Medulla oblongata (tissue), 1 donor: Measurements from ENCODE around the gene ARL5A.
"Not testable (repeated sequence)": the region's sequence is repeated elsewhere in the genome, so short reads cannot be mapped to it uniquely, and the experiment has no call there.

Experiments
- DNase-seq: peaks from one replicate; pipeline ENCODE4 v3.0.0-alpha.2; 2015; ENCODE audit errors: extremely low spot score

Gene ARL5A

GRCh38 chr2:151828143-151828889 lies at the start of gene ARL5A:
Gene ARL5A, minus strand, starts transcription at chr2:151828421. Its CDS starts 245 bp downstream, at chr2:151828176.
- peak; percentile 97 for DNase-seq

GRCh38 chr2:151875631-151876030 lies 47.4 kb upstream of the ARL5A start:
- DNase-seq, result not testable (repeated sequence)

GRCh38 chr2:151872463-151872862 lies 44.2 kb upstream of the ARL5A start:
- DNase-seq, result no peak

GRCh38 chr2:151869291-151869690 lies 41.1 kb upstream of the ARL5A start:
- peak; percentile 75 for DNase-seq

- no peak for DNase-seq
Observed at GRCh38 chr2:151862700-151863099, 34.5 kb upstream of the ARL5A start.

GRCh38 chr2:151861174-151861573 lies 33.0 kb upstream of the ARL5A start:
- DNase-seq, result no peak

- DNase-seq, result no peak
Observed at GRCh38 chr2:151860613-151861146, 32.5 kb upstream of the ARL5A start.

- DNase-seq, result no peak
Observed at GRCh38 chr2:151860210-151860609, 32.0 kb upstream of the ARL5A start.

- no peak for DNase-seq
Observed at GRCh38 chr2:151857650-151858049, 29.4 kb upstream of the ARL5A start.

GRCh38 chr2:151855111-151855510 lies 26.9 kb upstream of the ARL5A start:
- DNase-seq, result no peak

GRCh38 chr2:151853070-151853758 lies 25.0 kb upstream of the ARL5A start:
- no peak for DNase-seq

GRCh38 chr2:151852260-151853069 lies 24.2 kb upstream of the ARL5A start:
- no peak for DNase-seq

GRCh38 chr2:151851761-151852160 lies 23.5 kb upstream of the ARL5A start:
- no peak for DNase-seq

- DNase-seq, result no peak
Observed at GRCh38 chr2:151849413-151850010, 21.3 kb upstream of the ARL5A start.

GRCh38 chr2:151845884-151846283 lies 17.7 kb upstream of the ARL5A start:
- no peak for DNase-seq

GRCh38 chr2:151845481-151845880 lies 17.3 kb upstream of the ARL5A start:
- DNase-seq, result no peak

GRCh38 chr2:151844211-151844896 lies 16.1 kb upstream of the ARL5A start:
- DNase-seq, result peak; percentile 57

- DNase-seq, result no peak
Observed at GRCh38 chr2:151843691-151844061, 15.5 kb upstream of the ARL5A start.

- no peak for DNase-seq
Observed at GRCh38 chr2:151842830-151843690, 14.8 kb upstream of the ARL5A start.

- no peak for DNase-seq
Observed at GRCh38 chr2:151841047-151841424, 12.8 kb upstream of the ARL5A start.
